ENCODE data around the gene NABP1. TPM values are rescaled to one million over a fixed set of nuclear protein-coding genes. Genes with fewer than 3 reads are reported as not detected.

Gene NABP1
- total and polyA plus RNA-seq, 3 experiments from 2014 or later: 13.9 to 48.2 (median 44.9) TPM

DNA sequence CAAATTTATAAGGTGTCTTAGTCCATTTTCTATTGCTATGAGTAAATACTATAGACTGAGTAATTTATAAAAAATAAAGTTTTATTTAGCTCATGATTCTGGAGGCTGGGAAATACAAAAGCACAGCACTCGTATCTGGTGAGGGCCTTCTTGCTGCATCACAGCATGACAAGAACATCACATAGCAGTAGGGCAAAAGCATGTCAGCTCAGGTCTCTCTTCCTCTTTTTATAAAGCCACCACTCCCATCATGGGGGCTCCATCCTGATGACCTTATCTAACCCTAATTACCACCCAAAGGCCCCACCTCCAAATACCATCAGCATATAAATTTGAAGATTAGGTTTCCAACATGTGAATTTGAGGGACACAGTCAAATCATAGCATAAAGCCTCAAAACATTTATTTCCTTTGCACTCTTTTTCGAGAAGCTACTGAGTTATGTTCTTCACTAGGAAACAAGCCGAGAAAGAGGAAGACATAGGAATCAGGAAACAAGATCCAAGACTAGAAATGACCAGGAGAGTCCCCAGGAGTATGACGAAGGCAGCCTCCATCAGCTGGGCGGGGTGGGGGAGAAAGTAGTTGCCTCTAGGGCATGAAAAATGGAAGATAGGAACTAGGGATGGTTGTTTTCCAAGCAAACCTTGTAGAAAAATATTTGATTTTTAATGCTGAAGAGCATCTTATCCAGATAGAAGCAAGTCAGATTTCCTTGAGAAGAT, 24.1 kb upstream of the NABP1 start:
- peaks cover 0 to 2% of the 10 kb centered on the region in 2 donors for H3K27me3 Mint-ChIP-seq
- H3K36me3 Mint-ChIP-seq: peaks cover 0 to 7% (median 0%) of the 10 kb centered on the region in 3 donors
- no peaks in the 10 kb centered on the region for H3K27me3 ChIP-seq (ENCODE audit: insufficient read depth, low read length, poor library complexity, severe bottlenecking)
- H3K36me3 ChIP-seq (ENCODE audit: insufficient read depth, low read length): no peaks in the 10 kb centered on the region
- no peak overlapping the region for H3K27ac ChIP-seq (ENCODE audit: low read depth, low read length)
- DNase-seq: no peak
- H3K4me3 ChIP-seq (ENCODE audit: low read length): no peak overlapping the region
- CTCF ChIA-PET: no interaction called here
- no peaks in the 10 kb centered on the region for H3K9me3 ChIP-seq (ENCODE audit: low read length)
- no peak overlapping the region for H3K4me3 Mint-ChIP-seq
- POLR2A ChIA-PET: interaction anchor here (0.6 to 0.7 kb wide), 2 partner anchors 21 to 63 kb away, joined by 3 to 4 read pairs; no protein-coding TSS in a partner anchor
- no peaks in the 10 kb centered on the region for H3K4me1 ChIP-seq (ENCODE audit: insufficient read depth, low read length)
- no peaks in the 10 kb centered on the region for H3K9me3 Mint-ChIP-seq
- H3K4me1 Mint-ChIP-seq: no peaks in the 10 kb centered on the region
- H3K27ac Mint-ChIP-seq: peak overlapping the region in 1 of 8 donors; percentile 18

- CTCF ChIA-PET: no interaction called here
- H3K9me3 Mint-ChIP-seq: no peaks in the 10 kb centered on the region
- no peak overlapping the region for H3K4me3 Mint-ChIP-seq
- no peaks in the 10 kb centered on the region for H3K9me3 ChIP-seq (ENCODE audit: low read length)
- H3K27me3 Mint-ChIP-seq: peaks cover 0 to 2% of the 10 kb centered on the region in 2 donors
- H3K27me3 ChIP-seq (ENCODE audit: insufficient read depth, low read length, poor library complexity, severe bottlenecking): no peaks in the 10 kb centered on the region
- H3K27ac Mint-ChIP-seq: no peak overlapping the region
- H3K4me1 ChIP-seq (ENCODE audit: insufficient read depth, low read length): no peaks in the 10 kb centered on the region
- H3K4me1 Mint-ChIP-seq: no peaks in the 10 kb centered on the region
- no peak overlapping the region for H3K4me3 ChIP-seq (ENCODE audit: low read length)
- no peaks in the 10 kb centered on the region for H3K36me3 ChIP-seq (ENCODE audit: insufficient read depth, low read length)
- H3K36me3 Mint-ChIP-seq: peaks cover 0 to 8% (median 2%) of the 10 kb centered on the region in 3 donors
- no peak for DNase-seq
- H3K27ac ChIP-seq (ENCODE audit: low read depth, low read length): no peak overlapping the region
- POLR2A ChIA-PET: interaction anchor here (0.6 kb wide), 1 partner anchor 19 kb away, joined by 4 read pairs; no protein-coding TSS in a partner anchor
These were observed 21.5 kb upstream of the NABP1 start for GRCh38 chr2:191656391-191656790.

DNA sequence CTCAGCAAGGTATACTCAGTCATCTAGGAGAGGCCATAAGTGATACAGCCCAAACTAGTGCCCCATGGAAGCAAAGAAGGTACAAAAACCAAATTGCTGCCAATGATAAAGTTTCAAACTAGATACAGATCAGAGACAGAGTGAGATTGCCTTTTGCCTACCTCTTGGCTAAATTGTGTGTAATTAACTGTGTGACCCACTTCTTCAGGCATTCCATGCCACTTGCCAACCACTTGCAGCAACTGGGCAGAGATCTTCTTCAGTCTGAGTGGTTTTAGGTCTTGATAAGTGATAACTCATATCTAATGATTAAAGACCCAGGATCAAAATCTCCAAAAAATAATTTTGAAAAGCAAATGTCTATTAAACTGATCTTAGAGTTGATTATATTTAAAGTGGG, 21.1 kb upstream of the NABP1 start:
- Histone ChIP-seq H3K36me3 (ENCODE audit: insufficient read depth, low read length) (no peaks in the 10 kb centered on the region), H3K27me3 (ENCODE audit: insufficient read depth, low read length, poor library complexity, severe bottlenecking) (no peaks in the 10 kb centered on the region), H3K9me3 (ENCODE audit: low read length) (no peaks in the 10 kb centered on the region), H3K4me3 (ENCODE audit: low read length) (no peak overlapping the region), H3K4me1 (ENCODE audit: insufficient read depth, low read length) (no peaks in the 10 kb centered on the region), H3K27ac (ENCODE audit: low read depth, low read length) (no peak overlapping the region)
- Mint-ChIP-seq H3K27ac (no peak overlapping the region), H3K27me3 (peaks cover 0 to 2% of the 10 kb centered on the region in 2 donors), H3K4me3 (no peak overlapping the region), H3K9me3 (no peaks in the 10 kb centered on the region), H3K36me3 (peaks cover 0 to 8% (median 2%) of the 10 kb centered on the region in 3 donors), H3K4me1 (no peaks in the 10 kb centered on the region)
- no peak for DNase-seq
- POLR2A ChIA-PET: no interaction called here
- CTCF ChIA-PET: no interaction called here

DNA sequence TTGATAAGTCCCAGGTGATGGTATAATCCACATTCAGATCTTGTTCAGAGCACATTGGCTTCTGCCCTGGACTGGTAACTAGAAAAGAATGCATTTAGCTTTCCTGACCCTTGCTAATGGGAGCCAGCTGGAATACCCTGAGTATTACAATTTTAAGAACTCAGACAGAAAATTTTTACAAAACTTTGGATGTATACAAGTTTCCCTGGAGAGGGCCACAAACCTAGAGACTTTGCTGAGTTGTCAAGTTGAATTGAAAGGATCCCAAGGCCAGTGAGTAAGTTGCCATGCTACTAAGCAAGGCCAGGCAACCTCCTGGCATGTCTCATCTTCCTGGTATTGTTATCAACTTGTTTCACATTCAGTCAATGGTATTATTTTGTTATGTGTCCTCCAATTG, 20.0 kb upstream of the NABP1 start:
- Histone ChIP-seq H3K9me3 (ENCODE audit: low read length) (no peaks in the 10 kb centered on the region), H3K36me3 (ENCODE audit: insufficient read depth, low read length) (no peaks in the 10 kb centered on the region), H3K4me1 (ENCODE audit: insufficient read depth, low read length) (no peaks in the 10 kb centered on the region), H3K27ac (ENCODE audit: low read depth, low read length) (no peak overlapping the region), H3K27me3 (ENCODE audit: insufficient read depth, low read length, poor library complexity, severe bottlenecking) (no peaks in the 10 kb centered on the region), H3K4me3 (ENCODE audit: low read length) (no peak overlapping the region)
- DNase-seq: no peak
- Mint-ChIP-seq H3K27me3 (peaks cover 0 to 2% of the 10 kb centered on the region in 2 donors), H3K27ac (no peak overlapping the region), H3K4me1 (no peaks in the 10 kb centered on the region), H3K4me3 (no peak overlapping the region), H3K9me3 (no peaks in the 10 kb centered on the region), H3K36me3 (peaks cover 0 to 8% (median 2%) of the 10 kb centered on the region in 3 donors)
- ChIA-PET CTCF (interaction anchor here (1.1 kb wide), 1 partner anchor 92 kb away, joined by 3 read pairs; no protein-coding TSS in a partner anchor), POLR2A (no interaction called here)

DNA sequence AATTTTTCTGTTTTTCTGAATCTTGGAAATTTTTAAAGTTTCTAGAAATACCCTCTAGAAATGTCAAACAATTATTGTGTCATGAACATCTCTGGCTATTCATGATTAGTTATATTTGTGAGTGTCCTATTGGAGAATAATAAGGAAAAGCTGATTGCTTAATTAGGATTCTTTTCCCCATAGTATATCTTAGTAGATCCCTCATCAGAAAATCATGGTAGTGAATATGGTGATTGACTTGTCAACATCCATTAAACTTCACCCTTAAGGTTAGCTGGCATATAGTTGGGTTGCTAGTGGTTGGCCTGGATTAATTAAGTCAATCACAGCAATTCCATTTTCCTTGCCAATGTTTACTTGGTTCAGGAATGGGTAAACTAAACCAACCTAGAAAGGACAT, 18.7 kb upstream of the NABP1 start:
- ChIA-PET CTCF (no interaction called here), POLR2A (no interaction called here)
- no peaks in the 10 kb centered on the region for H3K36me3 ChIP-seq (ENCODE audit: insufficient read depth, low read length)
- H3K27ac ChIP-seq (ENCODE audit: low read depth, low read length): no peak overlapping the region
- DNase-seq: no peak
- Mint-ChIP-seq H3K27me3 (peaks cover 0 to 2% of the 10 kb centered on the region in 2 donors), H3K36me3 (peaks cover 0 to 9% (median 2%) of the 10 kb centered on the region in 3 donors), H3K4me3 (no peak overlapping the region), H3K4me1 (no peaks in the 10 kb centered on the region), H3K9me3 (no peaks in the 10 kb centered on the region), H3K27ac (no peak overlapping the region)
- H3K4me3 ChIP-seq (ENCODE audit: low read length): no peak overlapping the region
- H3K4me1 ChIP-seq (ENCODE audit: insufficient read depth, low read length): no peaks in the 10 kb centered on the region
- no peaks in the 10 kb centered on the region for H3K9me3 ChIP-seq (ENCODE audit: low read length)
- no peaks in the 10 kb centered on the region for H3K27me3 ChIP-seq (ENCODE audit: insufficient read depth, low read length, poor library complexity, severe bottlenecking)

GRCh38 chr2:191660575-191660974, 17.4 kb upstream of the NABP1 start:
- no peaks in the 10 kb centered on the region for H3K4me1 Mint-ChIP-seq

GRCh38 chr2:191661097-191661924, 16.6 kb upstream of the NABP1 start:
- Mint-ChIP-seq H3K4me1 (no peaks in the 10 kb centered on the region), H3K27ac (no peak overlapping the region), H3K36me3 (peaks cover 0 to 16% (median 2%) of the 10 kb centered on the region in 3 donors), H3K4me3 (no peak overlapping the region), H3K27me3 (peaks cover 0 to 2% of the 10 kb centered on the region in 2 donors), H3K9me3 (peaks cover 0 to 4% (median 0%) of the 10 kb centered on the region in 5 donors)
- DNase-seq: no peak
- Histone ChIP-seq H3K27me3 (ENCODE audit: insufficient read depth, low read length, poor library complexity, severe bottlenecking) (no peaks in the 10 kb centered on the region), H3K36me3 (ENCODE audit: insufficient read depth, low read length) (no peaks in the 10 kb centered on the region), H3K4me1 (ENCODE audit: insufficient read depth, low read length) (no peaks in the 10 kb centered on the region), H3K4me3 (ENCODE audit: low read length) (no peak overlapping the region), H3K9me3 (ENCODE audit: low read length) (no peaks in the 10 kb centered on the region), H3K27ac (ENCODE audit: low read depth, low read length) (no peak overlapping the region)
- CTCF ChIA-PET: interaction anchor here (1.2 kb wide), 1 partner anchor 15 kb away, joined by 4 read pairs; no protein-coding TSS in a partner anchor
- POLR2A ChIA-PET: interaction anchor here (0.7 kb wide), 1 partner anchor 18 kb away, joined by 6 read pairs; no protein-coding TSS in a partner anchor

More at GRCh38 chr2:191660575-191660974, 17.4 kb upstream of the NABP1 start:
- Mint-ChIP-seq H3K27me3 (peaks cover 0 to 2% of the 10 kb centered on the region in 2 donors), H3K27ac (no peak overlapping the region), H3K36me3 (peaks cover 0 to 16% (median 2%) of the 10 kb centered on the region in 3 donors), H3K4me3 (no peak overlapping the region), H3K9me3 (peaks cover 0 to 4% (median 0%) of the 10 kb centered on the region in 5 donors)
- Histone ChIP-seq H3K4me3 (ENCODE audit: low read length) (no peak overlapping the region), H3K36me3 (ENCODE audit: insufficient read depth, low read length) (no peaks in the 10 kb centered on the region), H3K27me3 (ENCODE audit: insufficient read depth, low read length, poor library complexity, severe bottlenecking) (no peaks in the 10 kb centered on the region), H3K9me3 (ENCODE audit: low read length) (no peaks in the 10 kb centered on the region), H3K27ac (ENCODE audit: low read depth, low read length) (no peak overlapping the region), H3K4me1 (ENCODE audit: insufficient read depth, low read length) (no peaks in the 10 kb centered on the region)
- CTCF ChIA-PET: no interaction called here
- no peak for DNase-seq
- POLR2A ChIA-PET: interaction anchor here (0.7 kb wide), 1 partner anchor 19 kb away, joined by 6 read pairs; no protein-coding TSS in a partner anchor
